Measurements from ENCODE around the gene MED9. TPM values are rescaled to one million over a fixed set of nuclear protein-coding genes. Genes with fewer than 3 reads are reported as not detected.
"Not testable (repeated sequence)": the region's sequence is repeated elsewhere in the genome, so short reads cannot be mapped to it uniquely, and the experiment has no call there.

The MED9 gene
- polyA plus RNA-seq (ENCODE audit: insufficient read length): 17.3 TPM

GRCh38 chr17:17476865-17477467, at the start of gene MED9:
Gene MED9, plus strand, starts transcription at chr17:17477000. Its CDS starts 42 bp downstream, at chr17:17477042.
- peak; percentile 96 for DNase-seq

- DNase-seq: no peak
Observed at GRCh38 chr17:17429222-17429621, 47.6 kb upstream of the MED9 start.

- DNase-seq: not testable (repeated sequence)
Observed at GRCh38 chr17:17430924-17431323, 45.9 kb upstream of the MED9 start.

- no peak for DNase-seq
Observed at GRCh38 chr17:17431605-17432004, 45.2 kb upstream of the MED9 start.

- no peak for DNase-seq
Observed at GRCh38 chr17:17433000-17433703, 43.6 kb upstream of the MED9 start.

- no peak for DNase-seq
Observed at GRCh38 chr17:17434477-17434876, 42.3 kb upstream of the MED9 start.

- DNase-seq: no peak
Observed at GRCh38 chr17:17435323-17435722, 41.5 kb upstream of the MED9 start.

- DNase-seq: no peak
Observed at GRCh38 chr17:17437461-17437860, 39.3 kb upstream of the MED9 start.

- no peak for DNase-seq
Observed at GRCh38 chr17:17437893-17438292, 38.9 kb upstream of the MED9 start.

- peak; percentile 26 for DNase-seq
Observed at GRCh38 chr17:17440010-17440843, 36.6 kb upstream of the MED9 start.

- no peak for DNase-seq
Observed at GRCh38 chr17:17440938-17441675, 35.7 kb upstream of the MED9 start.

- DNase-seq: no peak
Observed at GRCh38 chr17:17443173-17443572, 33.6 kb upstream of the MED9 start.

- no peak for DNase-seq
Observed at GRCh38 chr17:17445296-17445924, 31.4 kb upstream of the MED9 start.

GRCh38 chr17:17445925-17446665, 30.7 kb upstream of the MED9 start:
- no peak for DNase-seq

GRCh38 chr17:17446666-17447155, 30.1 kb upstream of the MED9 start:
- DNase-seq: no peak

GRCh38 chr17:17447264-17447663, 29.5 kb upstream of the MED9 start:
- DNase-seq: no peak

GRCh38 chr17:17448076-17448475, 28.7 kb upstream of the MED9 start:
- no peak for DNase-seq

GRCh38 chr17:17448723-17449122, 28.1 kb upstream of the MED9 start:
- DNase-seq: no peak

GRCh38 chr17:17453088-17453487, 23.7 kb upstream of the MED9 start:
- no peak for DNase-seq

GRCh38 chr17:17454276-17454675, 22.5 kb upstream of the MED9 start:
- DNase-seq: no peak

- DNase-seq: not testable (repeated sequence)
Observed at GRCh38 chr17:17454700-17455099, 22.1 kb upstream of the MED9 start.
